8988T (cell line): ENCODE measurements around the gene COL27A1.
"Not testable (repeated sequence)": the region's sequence is repeated elsewhere in the genome, so short reads cannot be mapped to it uniquely, and the experiment has no call there.

Source experiments
- DNase-seq: peaks from one replicate; pipeline ENCODE4 v3.0.0; 2011

The COL27A1 gene

DNA sequence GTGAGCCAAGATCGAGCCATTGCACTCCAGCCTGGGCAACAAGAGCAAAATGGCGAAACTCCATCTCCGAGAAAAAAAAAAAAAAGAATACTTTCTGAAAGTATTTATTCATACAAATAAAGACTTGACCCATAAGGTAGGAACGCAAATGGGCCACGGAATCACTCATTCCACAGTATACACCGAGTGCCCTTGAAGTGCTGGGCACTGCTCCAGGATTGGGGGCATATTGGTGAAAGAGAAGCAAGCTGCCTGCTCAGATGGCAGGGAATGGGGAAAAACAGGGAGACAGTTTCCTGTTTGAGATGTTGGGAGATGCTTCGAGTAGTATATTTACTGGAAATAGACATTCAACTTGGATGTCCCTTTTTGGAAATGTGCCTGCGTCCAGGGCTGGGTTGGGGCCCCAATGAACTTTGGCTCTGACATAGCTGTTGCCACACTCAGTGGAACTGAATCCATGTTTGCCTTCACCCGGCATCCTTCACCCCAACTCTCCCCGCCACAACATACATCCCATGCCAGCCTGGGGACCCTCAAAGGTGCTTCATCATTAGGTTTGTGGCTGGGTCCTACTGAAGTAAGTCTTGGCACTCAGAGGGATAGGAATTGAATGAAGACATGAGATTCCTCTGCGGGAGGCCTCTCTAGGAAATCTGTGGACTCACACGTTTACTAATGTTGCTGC is 173.7 kb downstream of the COL27A1 start:
- DNase-seq = not testable (repeated sequence)

DNA sequence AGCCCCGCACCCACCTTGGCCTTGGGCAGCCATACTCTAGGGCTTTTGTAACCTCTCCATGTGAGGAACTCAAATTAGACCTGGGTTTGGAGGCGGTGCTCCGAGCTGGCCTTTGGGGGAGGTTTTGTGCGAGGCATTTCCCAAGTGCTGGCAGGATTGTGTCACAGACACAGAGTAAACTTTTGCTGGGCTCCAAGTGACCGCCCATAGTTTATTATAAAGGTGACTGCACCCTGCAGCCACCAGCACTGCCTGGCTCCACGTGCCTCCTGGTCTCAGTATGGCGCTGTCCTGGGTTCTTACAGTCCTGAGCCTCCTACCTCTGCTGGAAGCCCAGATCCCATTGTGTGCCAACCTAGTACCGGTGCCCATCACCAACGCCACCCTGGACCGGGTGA is 174.3 kb downstream of the COL27A1 start, which contains the start of gene ORM2:
TSS of gene ORM2 (plus strand) at position 245 of the 398 bp plus-strand sequence. CDS start at position 281, 36 bp downstream.
- DNase-seq = not testable (repeated sequence)

DNA sequence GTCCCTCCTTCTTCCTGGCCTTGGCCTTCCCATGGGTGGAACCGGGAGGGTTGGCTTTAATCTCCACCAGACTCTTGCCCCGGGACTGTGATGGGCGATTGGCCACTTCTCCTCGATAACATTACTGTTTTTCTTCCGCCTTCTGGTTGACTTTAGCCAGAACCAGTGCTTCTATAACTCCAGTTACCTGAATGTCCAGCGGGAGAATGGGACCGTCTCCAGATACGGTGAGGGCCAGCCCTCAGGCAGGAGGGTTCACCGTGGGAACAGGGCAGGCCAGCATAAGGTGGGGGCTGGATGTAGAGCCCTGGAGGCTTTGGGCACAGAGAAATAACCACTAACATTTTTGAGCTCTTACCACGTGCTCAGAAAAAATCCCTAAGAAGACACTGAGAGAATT is 175.3 kb downstream of the COL27A1 start:
- no peak for DNase-seq

DNA sequence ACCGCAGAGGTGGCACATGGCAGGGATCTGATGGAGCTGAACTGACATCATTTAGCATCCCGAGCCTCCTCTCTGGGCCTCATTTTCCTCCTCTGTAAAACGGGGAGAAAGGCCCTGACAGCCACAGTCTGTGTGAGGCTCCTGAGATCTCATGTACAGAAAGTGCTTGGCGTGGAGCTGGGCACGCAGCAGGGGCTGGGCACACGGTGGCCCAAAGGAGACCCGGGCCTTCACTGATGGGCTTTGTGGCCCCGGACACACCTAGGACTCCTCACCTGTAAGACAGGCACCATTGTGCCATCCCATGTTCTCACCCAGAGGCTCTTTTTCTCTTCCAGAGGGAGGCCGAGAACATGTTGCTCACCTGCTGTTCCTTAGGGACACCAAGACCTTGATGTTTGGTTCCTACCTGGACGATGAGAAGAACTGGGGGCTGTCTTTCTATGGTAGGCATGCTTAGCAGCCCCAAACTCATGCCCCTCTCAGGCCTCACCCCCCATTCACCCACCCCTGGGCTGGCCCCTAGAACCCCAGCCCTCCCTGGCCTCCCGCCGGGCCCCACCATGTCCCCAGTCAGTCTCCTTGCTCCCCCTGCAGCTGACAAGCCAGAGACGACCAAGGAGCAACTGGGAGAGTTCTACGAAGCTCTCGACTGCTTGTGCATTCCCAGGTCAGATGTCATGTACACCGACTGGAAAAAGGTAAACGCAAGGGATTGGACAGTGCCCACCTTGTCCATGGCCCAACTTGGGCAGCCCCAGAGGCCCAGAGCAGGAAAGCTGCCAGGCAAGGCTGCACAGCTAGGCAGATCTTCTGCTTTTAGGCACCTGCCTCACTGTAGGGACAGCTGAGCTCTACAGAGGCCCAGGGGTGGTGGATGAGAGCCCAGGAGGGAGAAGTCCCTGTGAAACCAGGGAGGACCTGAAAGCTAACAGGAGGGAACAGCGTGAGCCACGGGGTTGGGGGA is 176.2 kb downstream of the COL27A1 start:
- not testable (repeated sequence) for DNase-seq

DNA sequence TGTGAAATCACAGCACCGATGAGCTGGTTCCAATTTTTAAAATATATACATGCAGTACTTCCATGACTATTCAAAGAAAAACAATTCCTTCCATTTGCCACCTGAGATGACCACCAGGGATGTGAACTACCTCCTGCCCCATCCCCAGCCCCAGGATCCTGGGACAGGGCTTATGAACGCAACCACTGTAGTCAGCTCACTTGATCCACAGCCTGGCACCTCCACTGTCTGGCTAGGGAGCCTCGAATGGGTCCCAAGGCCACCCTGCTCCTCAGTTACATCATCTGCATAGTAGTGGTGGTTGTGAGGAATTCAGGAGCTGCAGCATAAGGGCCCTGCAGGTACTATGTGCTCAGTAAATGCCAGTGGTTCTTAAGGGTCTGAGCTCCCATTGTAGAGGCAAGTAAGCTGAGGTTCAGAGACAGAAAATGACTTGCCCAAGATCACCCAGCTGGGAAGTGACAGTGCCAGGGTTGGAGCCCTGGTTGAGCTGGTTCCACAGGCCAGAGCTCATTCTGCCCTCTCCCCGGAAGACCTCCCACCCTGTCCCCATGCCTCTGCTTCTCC is 177.2 kb downstream of the COL27A1 start:
- not testable (repeated sequence) for DNase-seq

DNA sequence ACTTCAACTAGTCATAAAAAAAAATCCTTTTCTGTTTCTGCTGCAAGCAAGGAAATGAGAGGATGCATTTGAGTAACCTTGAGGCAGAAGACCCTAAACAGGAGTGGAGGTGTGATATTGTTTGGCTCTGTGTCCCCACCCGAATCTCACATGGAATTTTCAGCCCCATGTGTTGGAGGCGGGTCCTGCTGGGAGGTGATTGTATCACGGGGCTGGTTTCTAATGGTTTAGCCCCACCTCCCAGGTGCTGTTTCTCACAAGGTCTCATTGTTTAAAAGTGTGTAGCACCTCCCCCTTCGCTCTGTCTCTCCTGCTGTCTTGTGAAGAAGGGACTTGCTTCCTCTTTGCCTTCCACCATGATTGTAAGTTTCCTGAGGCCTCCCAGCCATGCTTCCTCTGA is 178.4 kb downstream of the COL27A1 start:
- not testable (repeated sequence) for DNase-seq

DNA sequence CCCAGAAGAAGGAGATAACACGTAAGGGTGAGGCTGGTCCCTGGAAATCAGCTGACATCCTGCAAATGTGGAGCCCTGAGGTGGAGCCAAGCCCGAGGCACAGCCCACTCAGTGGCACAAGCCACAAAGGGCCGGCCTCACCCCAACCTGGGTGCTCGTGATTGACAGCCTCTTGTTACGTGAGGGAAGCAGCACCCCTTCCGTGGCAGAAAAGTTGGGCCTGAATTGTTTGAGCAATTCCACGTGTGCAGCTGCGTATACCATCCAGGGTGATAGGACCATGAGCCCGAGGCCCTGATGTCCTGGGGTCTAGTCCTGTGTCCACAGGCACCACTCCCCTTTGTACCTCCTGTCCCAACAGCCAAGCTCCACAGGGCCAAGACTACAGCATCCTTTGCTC is 179.2 kb downstream of the COL27A1 start:
- DNase-seq = no peak

DNA sequence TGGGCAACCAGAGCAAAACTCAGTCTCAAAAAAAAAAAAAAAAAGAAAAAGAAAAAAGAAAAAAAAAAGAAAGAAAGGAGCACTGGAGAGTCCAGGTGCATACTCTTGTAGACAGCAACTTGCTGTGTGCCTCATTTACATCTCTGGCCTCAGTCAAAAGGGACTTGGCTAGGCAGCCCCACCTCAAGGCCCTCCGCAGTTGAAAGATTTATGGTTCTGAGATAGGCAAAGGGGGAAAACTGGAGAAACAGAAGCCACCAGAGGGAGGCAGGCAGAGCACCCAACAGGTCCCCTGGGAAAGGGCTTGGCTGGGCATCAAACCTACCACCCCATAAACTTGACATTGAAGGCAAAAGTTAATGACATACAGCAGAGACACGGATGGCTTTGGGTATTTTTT is 180.4 kb downstream of the COL27A1 start:
- DNase-seq = no peak

DNA sequence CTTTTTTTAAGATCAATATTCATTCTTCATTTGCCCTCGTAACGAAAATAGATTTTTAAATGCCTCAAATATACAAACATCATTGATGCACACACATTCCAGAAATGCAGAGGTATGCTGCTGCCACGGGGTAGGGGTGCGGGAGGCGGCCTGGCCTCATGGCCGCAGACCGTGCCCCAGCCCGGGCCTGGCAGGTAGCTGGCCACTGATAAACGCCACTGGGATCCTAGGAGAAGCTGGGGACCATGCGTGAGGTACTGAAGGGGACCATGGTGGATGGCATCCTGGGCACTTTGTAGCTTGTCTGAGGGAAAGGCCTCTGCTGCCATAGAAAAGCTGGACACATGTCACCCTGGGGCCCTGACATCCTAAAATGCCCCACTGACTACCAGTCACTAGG is 180.8 kb downstream of the COL27A1 start:
- DNase-seq = no peak

DNA sequence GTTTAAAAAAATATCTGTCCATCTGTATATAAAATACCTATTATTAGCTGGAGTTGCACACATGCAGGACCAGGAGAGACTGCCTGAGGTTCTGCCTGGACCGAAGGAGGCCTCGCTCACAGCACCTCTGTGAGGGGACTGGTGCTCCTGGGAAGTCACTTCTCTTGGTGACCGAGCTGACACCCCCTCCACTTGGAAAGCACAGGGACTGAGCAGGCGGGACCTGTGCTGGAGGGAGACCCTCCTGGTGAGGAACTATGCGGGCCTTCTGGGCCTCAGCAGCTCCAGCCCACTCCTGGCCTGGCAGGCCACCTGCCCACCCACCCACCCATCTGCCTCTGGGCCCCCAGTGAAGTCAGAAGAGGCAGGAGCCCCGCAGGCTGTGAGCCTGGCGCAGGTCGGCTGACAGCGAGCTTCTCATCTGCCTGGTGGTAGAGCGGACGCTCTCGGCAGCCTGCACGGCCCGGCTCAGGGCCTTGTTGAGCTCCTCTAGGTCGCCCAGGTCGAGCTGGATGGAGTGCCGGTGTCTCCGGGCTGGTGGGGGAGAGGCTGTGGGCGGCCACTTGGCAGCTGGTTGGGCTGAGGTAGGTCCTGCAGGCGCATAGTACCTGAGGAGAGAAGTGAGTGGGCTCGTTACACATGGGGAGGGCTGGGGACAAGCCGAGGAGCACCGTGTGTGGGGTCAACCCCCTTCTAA is 181.5 kb downstream of the COL27A1 start:
- DNase-seq = no peak

DNA sequence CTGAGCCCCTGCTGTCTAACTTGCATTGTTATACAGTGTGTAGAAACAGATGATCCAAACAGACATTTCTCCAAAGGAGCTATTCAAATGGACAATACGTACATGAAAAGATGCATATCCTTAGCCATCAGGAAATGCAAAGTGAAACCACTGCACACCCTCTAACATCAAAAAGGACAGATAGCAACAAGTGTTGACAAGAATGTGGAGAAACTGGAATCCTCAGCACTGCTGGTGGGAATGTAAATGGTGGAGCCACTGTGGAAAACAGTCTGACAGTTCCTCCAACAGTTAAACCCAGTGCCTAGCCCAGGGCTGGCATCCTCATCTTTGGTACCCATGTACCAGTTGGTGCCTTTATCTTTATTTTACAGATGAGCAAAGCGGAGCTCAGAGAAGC is 182.8 kb downstream of the COL27A1 start:
- DNase-seq = no peak

DNA sequence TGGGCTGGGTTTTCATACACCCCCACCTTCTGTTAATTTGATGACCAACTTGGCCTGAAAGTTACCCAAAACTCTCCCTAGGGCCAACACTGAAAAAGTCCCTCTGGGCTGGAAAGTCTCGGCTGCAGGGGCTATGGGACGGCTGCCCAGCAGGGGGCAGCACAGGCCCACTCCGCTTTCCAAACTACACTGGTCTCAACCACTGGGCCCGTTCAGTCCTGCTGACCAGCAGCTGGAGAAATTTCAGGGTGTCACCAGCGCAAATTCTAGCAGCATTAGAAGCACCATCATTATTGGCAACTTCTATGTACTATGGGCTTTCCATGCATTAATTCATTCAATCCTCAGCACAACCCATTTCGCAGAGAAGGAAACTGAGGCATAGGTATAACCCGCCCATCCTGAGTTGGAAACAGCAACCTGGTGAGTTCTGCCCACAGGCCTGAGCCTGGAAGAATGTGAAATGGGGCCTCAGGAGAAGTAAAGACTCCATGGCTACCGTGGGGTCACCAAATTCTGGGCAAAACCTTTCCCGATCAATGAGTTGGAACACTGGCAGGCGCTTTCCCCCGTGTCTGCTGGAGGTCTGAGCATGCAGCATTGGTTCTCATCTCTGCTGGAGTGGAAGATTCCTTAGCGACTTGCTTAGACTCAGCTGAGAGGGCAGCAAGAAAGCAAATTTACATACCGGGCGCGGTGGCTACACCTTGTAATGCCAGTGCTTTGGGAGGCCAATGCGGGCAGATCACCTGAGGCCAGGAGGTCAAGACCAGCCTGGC is 184.0 kb downstream of the COL27A1 start:
- DNase-seq = peak; percentile 92

DNA sequence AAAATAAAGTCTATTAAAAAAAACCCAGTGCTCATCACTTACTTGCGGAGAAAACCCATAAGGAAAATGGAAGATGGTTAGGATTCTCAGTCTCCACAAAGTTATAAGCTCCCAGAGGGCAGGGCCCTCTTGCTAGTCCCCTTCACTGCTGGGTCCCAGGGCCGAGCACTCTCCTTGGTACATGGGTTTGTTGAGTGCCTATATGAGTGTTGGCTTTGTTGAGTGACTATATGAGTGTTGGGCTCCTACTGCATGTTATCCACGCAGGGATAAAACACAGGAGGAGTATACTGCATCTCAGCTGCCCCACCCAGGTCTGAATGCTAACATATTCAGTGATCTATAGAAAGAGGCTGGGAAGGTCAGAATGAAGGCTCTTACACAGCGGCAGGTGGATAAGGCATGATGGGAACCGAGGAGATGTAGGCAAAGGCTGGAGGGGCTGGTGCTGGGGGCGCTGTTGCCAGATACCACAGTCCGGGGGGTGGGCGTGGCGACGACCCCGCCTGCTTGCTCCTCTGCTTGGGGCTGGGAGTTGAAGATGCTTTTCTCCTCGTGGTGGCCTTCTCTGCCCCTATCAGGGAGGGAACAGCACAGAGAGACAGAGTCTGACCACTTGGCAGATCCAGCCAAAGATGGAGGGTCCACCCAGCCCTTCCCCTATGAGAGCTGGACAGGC is 186.0 kb downstream of the COL27A1 start:
- no peak for DNase-seq

DNA sequence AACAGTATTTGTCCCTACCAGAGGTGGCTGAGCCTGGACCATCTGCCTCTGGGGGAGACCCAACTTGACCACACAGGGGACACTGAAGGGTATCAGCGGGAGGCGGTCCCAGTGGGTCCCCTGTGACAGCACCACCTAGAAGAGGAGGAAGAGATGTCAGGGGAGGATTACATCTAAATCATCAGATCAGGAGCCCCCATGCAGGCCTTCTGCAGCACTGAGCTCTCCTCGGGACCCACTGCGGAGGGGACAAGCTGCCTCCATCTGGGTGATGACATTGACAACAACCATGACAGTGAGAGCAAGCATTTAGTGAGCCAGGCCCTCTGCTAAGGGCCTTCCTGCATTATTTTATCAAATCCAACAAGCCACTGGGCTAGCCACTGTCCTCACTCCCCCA is 186.7 kb downstream of the COL27A1 start:
- no peak for DNase-seq

DNA sequence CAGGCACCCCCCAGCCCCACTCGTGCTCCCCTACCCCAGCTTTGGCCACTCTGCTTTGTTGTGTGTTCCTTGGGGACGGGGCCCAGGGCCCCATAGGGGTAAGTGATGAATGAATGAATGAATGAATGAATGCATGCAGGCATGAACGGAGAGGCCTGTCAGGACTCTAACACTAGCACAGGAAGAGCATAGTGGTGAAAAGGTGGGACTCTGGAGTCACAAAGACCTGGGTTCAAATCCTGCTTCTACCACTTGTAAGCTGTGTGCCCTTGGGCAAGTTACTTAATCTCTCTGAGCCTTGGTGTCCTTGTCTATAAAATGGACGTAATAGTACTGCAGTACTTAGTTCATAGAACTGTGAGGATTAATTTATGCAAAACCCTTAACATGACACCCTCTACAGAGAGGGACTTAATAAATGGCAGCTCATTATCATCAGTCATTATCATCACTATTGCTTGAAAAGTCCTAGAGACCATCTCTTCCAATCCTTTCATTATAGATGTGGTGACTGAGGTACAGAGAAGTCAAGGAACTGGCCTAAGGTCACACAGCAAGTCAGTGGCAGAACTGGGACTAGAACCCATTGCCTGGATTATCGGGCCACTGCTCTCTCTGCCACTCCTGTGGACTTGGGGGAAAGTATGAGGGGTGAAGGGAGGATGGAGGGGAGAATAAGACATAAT is 187.6 kb downstream of the COL27A1 start:
- no peak for DNase-seq

DNA sequence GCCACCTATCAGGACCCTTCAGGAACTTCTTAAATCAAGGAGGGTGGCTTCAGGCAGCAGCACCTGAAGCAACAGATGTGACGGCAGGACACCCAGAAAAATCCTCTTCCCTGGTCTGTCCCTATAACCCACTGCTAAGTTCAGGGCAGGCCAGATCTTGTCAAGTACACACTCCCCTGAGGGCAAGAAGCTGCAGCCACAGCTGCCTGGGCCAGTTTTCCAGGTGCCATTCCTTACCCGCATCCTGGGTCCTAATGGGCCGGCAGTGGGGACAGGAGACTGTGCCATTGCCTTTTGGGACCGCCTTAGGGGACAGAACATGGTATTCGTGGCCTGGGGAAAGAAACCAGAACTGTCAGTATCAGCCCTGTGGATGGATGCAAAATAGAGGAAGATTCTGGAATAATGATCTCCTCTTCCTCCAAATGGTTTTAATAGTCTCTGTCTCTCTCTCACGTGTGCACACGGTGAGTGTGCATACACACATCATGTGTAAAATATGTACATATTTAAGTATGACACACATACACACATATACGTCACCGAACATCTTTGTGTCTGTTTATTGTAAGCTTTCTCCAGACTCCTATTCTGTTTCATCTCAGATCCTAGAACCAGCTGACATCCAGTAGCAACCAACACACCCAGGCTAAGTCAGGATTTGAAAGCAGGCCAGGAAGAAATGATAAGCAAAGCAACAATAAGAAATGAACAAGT is 188.3 kb downstream of the COL27A1 start:
- no peak for DNase-seq

DNA sequence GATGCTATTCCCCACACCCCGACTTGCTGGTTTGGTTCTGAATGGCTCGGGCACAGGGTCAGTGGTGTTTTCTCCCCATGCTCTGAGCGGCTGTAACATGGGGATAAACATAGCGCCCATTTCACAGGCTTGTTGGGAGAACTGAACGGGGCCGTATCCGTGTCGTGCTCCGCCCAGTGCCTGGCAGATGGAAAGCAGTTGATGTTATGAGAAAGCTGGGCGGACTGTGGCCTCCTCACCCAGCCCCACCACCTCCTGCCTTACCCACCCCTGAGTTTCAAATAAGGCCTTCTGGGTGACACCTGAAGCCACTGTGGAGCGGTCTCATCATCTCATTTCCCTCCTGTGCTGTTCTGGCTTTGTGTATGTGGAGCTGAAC is 188.8 kb downstream of the COL27A1 start:
- DNase-seq = no peak

DNA sequence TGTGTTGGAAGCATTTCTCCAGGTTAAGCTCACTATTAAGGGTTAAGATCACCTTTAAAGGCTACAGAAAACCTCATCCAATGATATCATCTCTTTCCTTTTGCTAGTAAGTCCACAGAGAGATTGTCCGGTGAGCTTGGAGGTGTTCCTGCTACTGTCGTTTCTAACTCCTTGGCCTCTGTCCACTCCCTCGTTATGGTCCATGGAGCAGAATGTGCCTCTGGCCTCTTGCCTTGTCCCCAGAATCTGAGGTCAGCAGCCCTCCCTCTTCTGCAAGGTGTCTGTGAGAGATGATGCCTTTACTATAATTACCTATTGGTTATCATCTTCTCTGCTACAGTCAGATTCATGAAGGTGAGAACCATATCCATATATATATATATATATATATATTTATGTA is 189.4 kb downstream of the COL27A1 start:
- no peak for DNase-seq

DNA sequence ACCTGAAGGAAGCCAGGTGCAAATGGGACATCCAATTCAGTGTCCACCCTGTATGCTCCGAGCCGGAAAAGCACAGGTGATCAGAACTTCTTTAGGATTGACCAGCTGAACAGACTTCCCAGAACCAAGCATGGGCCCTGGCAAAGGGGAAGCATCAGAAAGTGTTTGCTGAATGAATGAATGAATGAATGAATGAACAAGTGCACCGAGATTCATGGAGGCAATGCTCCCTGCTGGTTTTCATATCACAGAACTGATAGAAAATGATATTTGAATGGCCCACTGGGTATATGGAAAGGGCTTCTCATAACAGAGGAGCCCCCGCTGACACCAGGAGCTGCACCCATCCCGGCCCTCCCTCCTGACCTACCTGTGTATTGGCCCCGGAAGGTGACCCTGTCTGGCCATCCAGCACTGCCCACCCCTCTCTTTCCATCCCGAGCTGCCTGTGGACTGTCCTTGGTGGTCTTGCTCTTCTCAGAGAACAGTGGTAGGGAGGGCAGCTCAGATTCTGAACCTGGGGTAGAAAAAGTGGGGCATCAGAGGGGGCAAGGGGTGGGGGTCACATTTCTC is 190.2 kb downstream of the COL27A1 start:
- DNase-seq = no peak

DNA sequence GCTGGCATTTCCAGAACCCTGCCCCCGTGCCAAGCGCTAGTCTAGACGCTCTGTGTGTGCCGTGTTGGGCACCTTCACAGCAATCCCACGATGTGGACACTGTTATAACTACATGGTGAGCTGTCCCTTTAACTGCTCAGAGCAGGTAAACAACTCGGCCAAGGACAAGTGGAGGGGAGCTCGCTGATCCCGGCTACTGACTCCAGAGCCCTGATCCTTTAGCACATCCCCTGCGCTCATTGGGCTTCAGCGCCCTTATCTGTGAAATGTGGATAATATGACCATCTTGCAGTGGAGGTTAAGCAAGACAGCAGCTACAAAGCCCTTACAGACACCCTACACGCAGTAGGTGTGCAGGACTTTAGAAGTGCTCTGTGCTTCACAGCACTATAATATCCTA is 190.8 kb downstream of the COL27A1 start:
- no peak for DNase-seq
